ENCODE measurements around the gene SLC26A6. TPM values are rescaled to one million over a fixed set of nuclear protein-coding genes. Genes with fewer than 3 reads are reported as not detected.
A peak's percentile ranks its signal among the peaks of the same experiment; 100 is the strongest.

Gene SLC26A6
- total and polyA plus RNA-seq, 2 of the 13 experiments (the other 11 are each of a cell fraction or from before 2014, with no cell fraction given): 40.7 to 184 TPM

- peak; percentile 94 for TF ChIP-seq ZC3H13 (CRISPR knock-in tag; IDR thresholded peaks at IDR 0.05)
- TF ChIP-seq GATAD1 (CRISPR knock-in tag; IDR thresholded peaks at IDR 0.05): peak; percentile 68
- TF ChIP-seq RFXAP (CRISPR knock-in tag; IDR thresholded peaks at IDR 0.05; ENCODE audit: borderline replicate concordance): peak; percentile 73; the same call in 1 of the 2 replicates
- no peak for TF ChIP-seq ZNF720 (CRISPR knock-in tag; IDR thresholded peaks at IDR 0.05)
- TF ChIP-seq ZNF256 (CRISPR knock-in tag; conservative IDR thresholded peaks at IDR 0.05): peak; percentile 65; the same call in 1 of the 2 replicates
- peak; percentile 42; the same call in 1 of the 2 replicates for TF ChIP-seq ZNF331 (CRISPR knock-in tag; IDR thresholded peaks at IDR 0.05)
- 0 out of 2 replicates have a peak, but pooled peaks have one; percentile 16 for TF ChIP-seq CHCHD3 (CRISPR knock-in tag; IDR thresholded peaks at IDR 0.05)
- TF ChIP-seq MIXL1 (CRISPR knock-in tag; IDR thresholded peaks at IDR 0.05): no peak
- TF ChIP-seq HHEX (CRISPR knock-in tag; IDR thresholded peaks at IDR 0.05): no peak
- TF ChIP-seq DMTF1 (CRISPR knock-in tag; IDR thresholded peaks at IDR 0.05): no peak
- peak; percentile 11; the same call in 1 of the 2 replicates for TF ChIP-seq FOXP4 (CRISPR knock-in tag; IDR thresholded peaks at IDR 0.05)
- 0 out of 2 replicates have a peak, but pooled peaks have one; percentile 10 for TF ChIP-seq CENPBD1 (CRISPR knock-in tag; IDR thresholded peaks at IDR 0.05; ENCODE audit: borderline replicate concordance, low read depth)
- peak; percentile 33; the same call in 1 of the 2 replicates for TF ChIP-seq ZNF292 (CRISPR knock-in tag; IDR thresholded peaks at IDR 0.05; ENCODE audit: borderline replicate concordance, low read depth)
- TF ChIP-seq FOXP1 (IDR thresholded peaks at IDR 0.05): no peak
- no peak for TF ChIP-seq FOXP1 (CRISPR knock-in tag; IDR thresholded peaks at IDR 0.05)
- TF ChIP-seq ZNF737 (CRISPR knock-in tag; IDR thresholded peaks at IDR 0.05; ENCODE audit: borderline replicate concordance): no peak
- peak in 1 of 2 experiments; percentile 68; a peak in 1 of 4 replicates for TF ChIP-seq KLF16 (CRISPR knock-in tag; IDR thresholded peaks at IDR 0.05)
- 0 out of 2 replicates have a peak, but pooled peaks have one; percentile 27 for TF ChIP-seq ZMAT3 (CRISPR knock-in tag; conservative IDR thresholded peaks at IDR 0.05)
- TF ChIP-seq ATF3 (CRISPR knock-in tag; IDR thresholded peaks at IDR 0.05): 0 out of 2 replicates have a peak, but pooled peaks have one; percentile 10
- no peak for TF ChIP-seq HNRNPUL1 (IDR thresholded peaks at IDR 0.05; ENCODE audit: low read depth, low read length)
- no peak for TF ChIP-seq ZNF577 (CRISPR knock-in tag; IDR thresholded peaks at IDR 0.05; ENCODE audit: borderline replicate concordance, low read depth)
- no peak for TF ChIP-seq PAWR (CRISPR knock-in tag; IDR thresholded peaks at IDR 0.05; ENCODE audit: borderline replicate concordance)
- TF ChIP-seq HNF1B (CRISPR knock-in tag; IDR thresholded peaks at IDR 0.05): peak; percentile 76
- TF ChIP-seq NFYC (CRISPR knock-in tag; IDR thresholded peaks at IDR 0.05): peak; percentile 89
These were observed at the start of gene SLC26A6 (continued) for GRCh38 chr3:48635222-48636021.

Data from HepG2 (cell line).